GM12875 (cell line): ENCODE measurements around the gene TRAF3.

Experiments used
- H3K4me3 ChIP-seq: one replicate; pipeline ENCODE4 v1.5.1; 2011; ENCODE audit warnings: low read depth, low read length, control low read depth
- TF ChIP-seq, protein P1 (sequence below): IDR thresholded peaks from 2 replicates; pipeline ENCODE4 v1.5.1; 2011; ENCODE audit warnings: low read depth, mild to moderate bottlenecking, control low read depth, inconsistent platforms, low read length, moderate library complexity, borderline replicate concordance; ENCODE audit not compliant: insufficient read depth

TRAF3 gene

DNA sequence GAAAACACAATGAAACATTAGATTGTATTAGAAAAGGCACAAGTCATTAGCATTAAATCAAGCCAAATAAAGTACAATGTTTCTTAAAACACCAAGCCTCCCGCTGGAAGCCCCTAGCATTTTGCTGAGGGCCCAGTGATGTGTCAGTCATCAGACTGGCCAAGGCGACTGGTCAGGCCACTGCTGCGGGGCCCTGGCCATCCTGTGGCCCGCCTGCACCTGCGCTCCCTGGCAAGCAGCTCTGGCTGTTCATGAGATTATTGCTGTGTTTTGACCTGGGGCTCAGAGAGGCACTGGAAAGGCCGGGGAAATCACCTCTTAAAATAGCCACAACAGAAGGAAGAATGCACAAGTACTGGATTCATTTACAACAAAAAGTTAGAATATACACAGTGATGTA, 121.0 kb downstream of the TRAF3 start:
- TF ChIP-seq, protein P1, sequence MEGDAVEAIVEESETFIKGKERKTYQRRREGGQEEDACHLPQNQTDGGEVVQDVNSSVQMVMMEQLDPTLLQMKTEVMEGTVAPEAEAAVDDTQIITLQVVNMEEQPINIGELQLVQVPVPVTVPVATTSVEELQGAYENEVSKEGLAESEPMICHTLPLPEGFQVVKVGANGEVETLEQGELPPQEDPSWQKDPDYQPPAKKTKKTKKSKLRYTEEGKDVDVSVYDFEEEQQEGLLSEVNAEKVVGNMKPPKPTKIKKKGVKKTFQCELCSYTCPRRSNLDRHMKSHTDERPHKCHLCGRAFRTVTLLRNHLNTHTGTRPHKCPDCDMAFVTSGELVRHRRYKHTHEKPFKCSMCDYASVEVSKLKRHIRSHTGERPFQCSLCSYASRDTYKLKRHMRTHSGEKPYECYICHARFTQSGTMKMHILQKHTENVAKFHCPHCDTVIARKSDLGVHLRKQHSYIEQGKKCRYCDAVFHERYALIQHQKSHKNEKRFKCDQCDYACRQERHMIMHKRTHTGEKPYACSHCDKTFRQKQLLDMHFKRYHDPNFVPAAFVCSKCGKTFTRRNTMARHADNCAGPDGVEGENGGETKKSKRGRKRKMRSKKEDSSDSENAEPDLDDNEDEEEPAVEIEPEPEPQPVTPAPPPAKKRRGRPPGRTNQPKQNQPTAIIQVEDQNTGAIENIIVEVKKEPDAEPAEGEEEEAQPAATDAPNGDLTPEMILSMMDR: no peak

DNA sequence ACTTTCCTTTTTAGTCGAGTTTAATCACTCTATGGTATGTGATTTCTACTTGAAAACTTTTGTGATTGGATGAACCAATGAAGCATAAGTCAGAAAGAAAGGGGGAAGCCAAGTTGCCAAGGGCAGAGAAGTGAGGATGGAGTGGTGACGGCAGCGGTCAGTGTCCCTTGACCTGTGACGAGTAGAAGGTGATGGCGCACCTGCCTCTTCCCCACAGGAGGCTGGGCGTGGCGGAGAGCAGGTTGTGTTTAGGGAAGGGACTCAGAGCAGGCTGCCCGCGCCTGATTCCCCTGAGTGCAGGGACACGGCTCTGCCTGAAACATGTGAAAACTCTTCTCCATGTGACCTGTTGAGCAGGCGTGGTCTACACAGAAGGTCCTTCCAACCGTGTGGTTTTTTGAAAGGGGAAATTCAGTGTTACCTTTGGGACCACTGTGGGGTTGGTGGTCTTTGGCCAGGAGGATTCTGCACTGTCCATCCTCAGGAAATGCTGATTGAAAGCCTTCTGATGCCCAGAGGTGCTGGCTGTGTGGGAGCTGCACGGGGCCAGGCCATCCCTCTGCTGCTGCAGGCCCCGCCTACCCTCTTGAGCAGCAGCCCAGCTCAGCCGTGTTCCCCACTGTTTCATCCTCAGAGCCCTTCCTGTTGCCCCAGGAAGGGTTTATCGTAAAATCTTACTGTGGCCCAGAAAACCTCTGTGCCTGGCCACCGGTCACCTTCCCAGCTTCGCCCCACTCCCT, 121.7 kb downstream of the TRAF3 start:
- TF ChIP-seq, protein P1: no peak
- H3K4me3 ChIP-seq: no peak overlapping the region

More for the DNA sequence above, 121.0 kb downstream of the TRAF3 start:
- H3K4me3 ChIP-seq: no peak overlapping the region

DNA sequence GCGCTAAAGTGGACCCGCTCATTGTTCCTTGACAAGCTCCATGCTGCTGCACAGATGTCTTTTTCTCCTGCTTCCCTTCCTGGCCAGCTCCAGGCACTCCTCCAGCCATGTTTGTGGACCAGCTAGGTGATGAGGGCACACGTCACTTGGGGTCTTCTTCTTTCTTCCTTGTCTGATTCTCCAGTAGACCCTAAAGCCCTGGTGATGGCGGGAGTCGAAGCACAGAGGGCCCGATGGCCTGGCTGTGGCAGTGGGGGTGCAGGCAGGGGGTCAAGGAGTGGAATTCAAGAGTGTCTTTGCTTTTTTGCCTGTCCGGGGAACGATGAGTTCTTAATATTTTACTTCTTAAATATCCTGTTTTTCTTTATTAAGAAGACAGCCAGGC, 122.3 kb downstream of the TRAF3 start:
- TF ChIP-seq, protein P1: no peak
- H3K4me3 ChIP-seq: no peak overlapping the region

DNA sequence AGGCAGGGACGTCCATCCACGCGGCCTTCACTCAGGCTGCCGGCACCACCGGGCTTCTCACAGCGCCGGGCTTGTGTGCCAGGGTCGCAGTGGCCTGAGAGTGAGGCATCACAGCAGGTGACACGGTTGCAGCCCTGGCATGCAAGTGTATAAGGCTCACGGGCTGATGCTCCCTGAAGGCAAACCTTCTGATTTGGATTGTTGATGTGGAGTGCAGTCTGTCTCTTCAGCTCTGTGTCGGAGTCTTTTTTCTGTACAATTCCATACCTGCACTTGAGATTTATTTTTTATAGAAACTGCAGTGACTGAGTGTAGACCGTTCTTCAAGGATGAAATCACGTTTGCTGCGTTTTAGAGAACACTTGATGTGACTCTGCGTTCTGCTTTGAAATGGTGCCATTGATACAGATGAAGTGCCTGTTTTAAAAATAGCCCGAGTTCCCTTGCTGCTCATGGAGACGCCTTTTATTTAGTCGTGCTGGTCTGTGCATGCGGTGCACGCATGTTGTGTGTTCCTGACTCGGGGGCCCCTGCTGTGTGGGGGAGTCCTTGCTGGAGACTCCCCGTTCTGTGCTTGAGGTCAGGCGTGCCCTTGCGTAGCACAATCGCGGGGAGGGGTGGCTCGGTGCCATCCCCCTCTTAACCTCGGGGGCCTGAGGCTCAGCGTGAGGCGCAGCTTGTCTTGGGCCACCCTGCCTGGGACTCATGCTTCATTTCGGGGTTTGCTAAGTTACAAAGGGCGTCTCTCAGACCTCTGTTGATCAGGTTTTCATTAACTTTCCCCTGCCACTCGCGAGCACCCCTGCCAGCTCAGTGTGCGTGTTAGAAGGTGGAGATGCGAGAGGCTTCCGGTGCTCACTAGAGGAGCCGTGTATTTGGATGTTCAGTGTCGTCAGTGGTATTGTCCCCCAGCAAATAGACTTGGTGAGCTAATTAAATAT, 123.7 kb downstream of the TRAF3 start:
- H3K4me3 ChIP-seq: peak overlapping the region; percentile 35
- TF ChIP-seq, protein P1: no peak

DNA sequence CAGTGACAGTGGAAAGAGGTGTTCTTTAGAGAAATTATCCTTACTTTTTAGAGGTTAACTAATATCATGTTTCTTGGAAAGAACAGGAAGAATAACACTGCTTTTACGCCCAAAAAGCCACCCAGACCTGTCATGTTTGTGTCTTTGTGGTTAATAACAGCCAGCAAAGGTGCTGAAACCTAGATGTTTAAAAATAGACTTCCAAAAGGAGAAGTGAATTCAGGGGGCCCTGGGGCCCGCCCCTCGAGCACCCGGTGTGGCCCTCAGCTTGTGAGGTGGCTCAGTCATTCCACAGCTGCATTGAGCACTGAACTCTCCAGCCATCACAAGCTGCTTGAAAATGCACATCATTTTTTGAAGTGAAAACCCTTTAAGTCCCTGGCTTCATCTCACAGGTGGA, 124.4 kb downstream of the TRAF3 start:
- TF ChIP-seq, protein P1: no peak
- H3K4me3 ChIP-seq: no peak overlapping the region

DNA sequence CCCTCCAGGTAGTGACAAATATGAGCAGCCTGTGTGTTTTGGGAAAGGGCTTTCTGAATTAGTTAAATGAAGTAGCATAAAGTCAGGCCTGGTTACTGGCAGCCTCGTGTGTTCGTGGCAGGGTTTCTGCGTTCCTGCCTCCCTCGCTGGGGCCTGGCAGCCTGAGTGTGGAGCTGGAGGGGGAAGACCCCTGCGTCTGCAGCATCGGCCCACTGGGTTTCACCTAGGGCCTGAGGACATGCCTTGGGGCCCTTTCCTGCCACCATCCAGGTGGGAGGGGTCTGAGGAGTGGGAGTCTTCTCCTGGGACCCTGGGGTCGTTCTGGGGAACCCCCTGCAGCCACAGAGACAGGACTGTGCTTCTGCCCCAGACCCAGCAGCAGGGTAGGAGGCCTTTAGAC, 124.8 kb downstream of the TRAF3 start:
- no peak overlapping the region for H3K4me3 ChIP-seq
- TF ChIP-seq, protein P1: no peak
